Endodermal cell (in vitro differentiated cells): ENCODE measurements around the gene LSAMP. TPM values are rescaled to one million over a fixed set of nuclear protein-coding genes. Genes with fewer than 3 reads are reported as not detected.

Source experiments
- DNase-seq: peaks from one replicate; pipeline ENCODE4 v3.0.0-alpha.2; 2017
- H3K27ac ChIP-seq: 2 replicates; pipeline ENCODE4 v1.5.1; 2013; ENCODE audit warnings: mild to moderate bottlenecking, low read depth, low read length, moderate library complexity
- H3K27me3 ChIP-seq: 2 replicates; pipeline ENCODE4 v1.6.1; 2013; ENCODE audit warnings: mild to moderate bottlenecking, low read length, moderate library complexity; ENCODE audit not compliant: insufficient read depth, control insufficient read depth, poor library complexity, severe bottlenecking
- H3K36me3 ChIP-seq: 2 replicates; pipeline ENCODE4 v1.7.0; 2013; ENCODE audit warnings: mild to moderate bottlenecking, low read length, moderate library complexity; ENCODE audit not compliant: control insufficient read depth, insufficient read depth
- H3K4me1 ChIP-seq: one replicate; pipeline ENCODE4 v1.7.0; 2013; ENCODE audit warnings: low read length; ENCODE audit not compliant: control insufficient read depth, insufficient read depth
- H3K4me3 ChIP-seq: 2 replicates; pipeline ENCODE4 v1.5.1; 2013; ENCODE audit warnings: mild to moderate bottlenecking, low read length, moderate library complexity
- H3K9ac ChIP-seq: 2 replicates; pipeline ENCODE4 v1.6.1; 2013; ENCODE audit warnings: mild to moderate bottlenecking, low read length, moderate library complexity; ENCODE audit not compliant: poor library complexity, severe bottlenecking; ENCODE audit errors: extremely low read depth
- H3K9me3 ChIP-seq: 2 replicates; pipeline ENCODE4 v1.6.1; 2013; ENCODE audit warnings: mild to moderate bottlenecking, low read length, moderate library complexity; ENCODE audit not compliant: control insufficient read depth
- H3K27ac Mint-ChIP-seq: 2 replicates; pipeline ENCODE4 v1.8.0; 2020; ENCODE audit warnings: mixed read lengths
- H3K27me3 Mint-ChIP-seq: 2 replicates; pipeline ENCODE4 v1.8.0; 2021; ENCODE audit warnings: mild to moderate bottlenecking, mixed read lengths; ENCODE audit not compliant: insufficient read depth
- H3K36me3 Mint-ChIP-seq: 2 replicates; pipeline ENCODE4 v1.8.0; 2020; ENCODE audit warnings: low read depth, mixed read lengths
- H3K4me1 Mint-ChIP-seq: 2 replicates; pipeline ENCODE4 v1.8.0; 2020; ENCODE audit warnings: mixed read lengths
- H3K4me3 Mint-ChIP-seq: 2 replicates; pipeline ENCODE4 v1.8.0; 2020; ENCODE audit warnings: mild to moderate bottlenecking, moderate library complexity, mixed read lengths
- H3K9me3 Mint-ChIP-seq: 2 replicates; pipeline ENCODE4 v1.8.0; 2020; ENCODE audit warnings: mild to moderate bottlenecking, mixed read lengths
- WGBS, 2 experiments: methylation state at CpG; one replicate each; pipeline versions ENCODE4 v1.1.5 to v1.1.7; 2013; ENCODE audit warnings: missing lambda C conversion rate in 2 of 2, mixed read lengths in 1 of 2; ENCODE audit not compliant: insufficient coverage in 1 of 2, insufficient read length in 1 of 2; 5-methylcytosine and 5-hydroxymethylcytosine counted together
- total RNA-seq, 2 donors: library from RNA; stranded (reverse); fragmentation: NEBNext Ultra II Directional in 1 of 2; extraction: Animal tissue kit (Norgen Biotek cat#: 25700) in 1 of 2; gene quantifications; 2 replicates in 1 of 2; 3 replicates in 1 of 2; pipeline ENCODE4 v1.2.1, GENCODE V29; 2021
- TF ChIP-seq, protein P1 (sequence below): fragments of 200-600 bp; sonication (generic); conservative IDR thresholded peaks from 2 replicates; pipeline ENCODE4 v1.5.0; 2021; ENCODE audit warnings: antibody characterized with exemption, mild to moderate bottlenecking

LSAMP gene
- total RNA-seq, 2 donors from 2014 or later = 4.4 to 10.2 TPM

- Mint-ChIP-seq H3K9me3 (no peaks in the 10 kb centered on the region), H3K36me3 (no peaks in the 10 kb centered on the region), H3K27me3 (no peaks in the 10 kb centered on the region), H3K4me3 (no peak overlapping the region), H3K4me1 (peaks cover 29% of the 10 kb centered on the region), H3K27ac (no peak overlapping the region)
- WGBS, 2 experiments = 80 to 96% methylated on average over 1 to 2 of the region's 2 CpGs
- DNase-seq = no peak
- Histone ChIP-seq H3K9me3 (no peaks in the 10 kb centered on the region), H3K27me3 (no peaks in the 10 kb centered on the region), H3K4me1 (peaks cover 7% of the 10 kb centered on the region), H3K36me3 (no peaks in the 10 kb centered on the region), H3K27ac (no peak overlapping the region), H3K4me3 (no peak overlapping the region), H3K9ac (no peak overlapping the region)
- TF ChIP-seq, protein P1, sequence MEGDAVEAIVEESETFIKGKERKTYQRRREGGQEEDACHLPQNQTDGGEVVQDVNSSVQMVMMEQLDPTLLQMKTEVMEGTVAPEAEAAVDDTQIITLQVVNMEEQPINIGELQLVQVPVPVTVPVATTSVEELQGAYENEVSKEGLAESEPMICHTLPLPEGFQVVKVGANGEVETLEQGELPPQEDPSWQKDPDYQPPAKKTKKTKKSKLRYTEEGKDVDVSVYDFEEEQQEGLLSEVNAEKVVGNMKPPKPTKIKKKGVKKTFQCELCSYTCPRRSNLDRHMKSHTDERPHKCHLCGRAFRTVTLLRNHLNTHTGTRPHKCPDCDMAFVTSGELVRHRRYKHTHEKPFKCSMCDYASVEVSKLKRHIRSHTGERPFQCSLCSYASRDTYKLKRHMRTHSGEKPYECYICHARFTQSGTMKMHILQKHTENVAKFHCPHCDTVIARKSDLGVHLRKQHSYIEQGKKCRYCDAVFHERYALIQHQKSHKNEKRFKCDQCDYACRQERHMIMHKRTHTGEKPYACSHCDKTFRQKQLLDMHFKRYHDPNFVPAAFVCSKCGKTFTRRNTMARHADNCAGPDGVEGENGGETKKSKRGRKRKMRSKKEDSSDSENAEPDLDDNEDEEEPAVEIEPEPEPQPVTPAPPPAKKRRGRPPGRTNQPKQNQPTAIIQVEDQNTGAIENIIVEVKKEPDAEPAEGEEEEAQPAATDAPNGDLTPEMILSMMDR = no peak
These were observed 513.7 kb downstream of the LSAMP start for GRCh38 chr3:115931581-115931980.

- Mint-ChIP-seq H3K4me1 (peaks cover 22% of the 10 kb centered on the region), H3K27me3 (no peaks in the 10 kb centered on the region), H3K9me3 (no peaks in the 10 kb centered on the region), H3K4me3 (no peak overlapping the region), H3K27ac (no peak overlapping the region), H3K36me3 (no peaks in the 10 kb centered on the region)
- Histone ChIP-seq H3K27ac (no peak overlapping the region), H3K27me3 (no peaks in the 10 kb centered on the region), H3K36me3 (no peaks in the 10 kb centered on the region), H3K9me3 (no peaks in the 10 kb centered on the region), H3K9ac (no peak overlapping the region), H3K4me1 (peaks cover under 1% of the 10 kb centered on the region), H3K4me3 (no peak overlapping the region)
- TF ChIP-seq, protein P1 = no peak
- no peak for DNase-seq
- 61 to 76% methylated on average over 2 to 3 of the region's 3 CpGs for WGBS, 2 experiments
These were observed 514.4 kb downstream of the LSAMP start for GRCh38 chr3:115930922-115931321.

DNA sequence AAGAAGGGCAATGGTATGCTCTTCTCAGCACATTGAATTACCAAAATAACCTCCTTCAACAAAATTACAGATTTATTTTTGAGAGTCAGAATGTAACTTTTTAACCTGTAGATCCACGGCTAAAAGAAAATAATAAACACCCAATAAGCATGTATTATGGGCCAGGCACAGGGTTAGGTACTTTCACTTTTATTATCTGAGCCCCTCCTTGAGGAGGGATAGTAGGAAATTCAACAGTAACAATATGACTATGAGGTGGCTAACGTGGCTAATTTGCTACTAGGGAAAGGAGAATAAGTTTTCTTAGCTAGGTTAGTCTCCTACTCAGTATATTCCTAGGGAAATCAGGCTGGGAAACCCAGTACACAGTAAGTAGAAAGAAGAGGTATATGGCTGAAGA is 515.1 kb downstream of the LSAMP start:
- Mint-ChIP-seq H3K27ac (no peak overlapping the region), H3K4me3 (no peak overlapping the region), H3K27me3 (no peaks in the 10 kb centered on the region), H3K36me3 (no peaks in the 10 kb centered on the region), H3K9me3 (no peaks in the 10 kb centered on the region), H3K4me1 (peaks cover 15% of the 10 kb centered on the region)
- Histone ChIP-seq H3K9me3 (no peaks in the 10 kb centered on the region), H3K27me3 (no peaks in the 10 kb centered on the region), H3K9ac (no peak overlapping the region), H3K4me1 (no peaks in the 10 kb centered on the region), H3K27ac (no peak overlapping the region), H3K4me3 (no peak overlapping the region), H3K36me3 (no peaks in the 10 kb centered on the region)
- TF ChIP-seq, protein P1 = no peak
- DNase-seq = no peak
- WGBS, 2 experiments = 98 to 100% methylated on average over 1 to 2 of the region's 2 CpGs
